HCT116 (cell line): ENCODE data around the gene ZNF519.
"Not testable (repeated sequence)": the region's sequence is repeated elsewhere in the genome, so short reads cannot be mapped to it uniquely, and the experiment has no call there.

Source experiments
- EGR1 ChIP-seq: IDR thresholded peaks from 2 replicates; pipeline ENCODE4 v1.6.1; 2012; ENCODE audit warnings: low read depth
- ELF1 ChIP-seq: IDR thresholded peaks from 2 replicates; pipeline ENCODE4 v1.6.1; 2012; ENCODE audit warnings: low read depth, borderline replicate concordance
- EZH2 ChIP-seq: fragments of 200-600 bp; sonication (generic); IDR thresholded peaks from 2 replicates; pipeline ENCODE4 v1.6.1; 2017; ENCODE audit warnings: antibody characterized with exemption, mixed run types
- EZH2phosphoT487 ChIP-seq: fragments of 200-600 bp; IDR thresholded peaks from 2 replicates; pipeline ENCODE4 v1.6.1; 2018; ENCODE audit warnings: antibody characterized with exemption, borderline replicate concordance
- POLR2A ChIP-seq: IDR thresholded peaks from 2 replicates; pipeline ENCODE4 v1.7.0; 2011; ENCODE audit warnings: borderline replicate concordance; ENCODE audit not compliant: insufficient read depth, insufficient read length; ENCODE audit errors: extremely low read depth
- POLR2AphosphoS5 ChIP-seq: IDR thresholded peaks from 2 replicates; pipeline ENCODE4 v1.6.1; 2011; ENCODE audit warnings: mild to moderate bottlenecking, low read depth, low read length, moderate library complexity
- RAD21 ChIP-seq: IDR thresholded peaks from 2 replicates; pipeline ENCODE4 v1.6.1; 2012; ENCODE audit warnings: low read depth, mild to moderate bottlenecking
- YY1 ChIP-seq: IDR thresholded peaks from 2 replicates; pipeline ENCODE4 v1.6.1; 2011; ENCODE audit warnings: low read length, low read depth, moderate library complexity, mild to moderate bottlenecking; ENCODE audit not compliant: insufficient replicate concordance; ENCODE audit errors: extremely low read depth
- ZFX ChIP-seq: fragments of 450-650 bp; IDR thresholded peaks from 2 replicates; pipeline ENCODE4 v1.6.1; 2017
- TF ChIP-seq, protein P1 (sequence below), 3 experiments: fragments of 200-600 bp in 1 of 3; sonication (generic) in 1 of 3; IDR thresholded peaks in 2 of 3; conservative IDR thresholded peaks in 1 of 3; 2 replicates each; pipeline ENCODE4 v1.5.1; 2012 to 2017; ENCODE audit warnings: low read depth in 2 of 3, low read length in 2 of 3, antibody characterized with exemption in 1 of 3, borderline replicate concordance in 1 of 3, control low read depth in 1 of 3, mild to moderate bottlenecking in 1 of 3, mixed read lengths in 1 of 3, mixed run types in 1 of 3, moderate library complexity in 1 of 3; ENCODE audit not compliant: insufficient read depth in 1 of 3
- TF ChIP-seq, protein P2 (sequence below): IDR thresholded peaks from 2 replicates; pipeline ENCODE4 v1.6.1; 2012; ENCODE audit warnings: low read depth
- TF ChIP-seq, protein P3 (sequence below): IDR thresholded peaks from 2 replicates; pipeline ENCODE4 v1.6.1; 2012

DNA sequence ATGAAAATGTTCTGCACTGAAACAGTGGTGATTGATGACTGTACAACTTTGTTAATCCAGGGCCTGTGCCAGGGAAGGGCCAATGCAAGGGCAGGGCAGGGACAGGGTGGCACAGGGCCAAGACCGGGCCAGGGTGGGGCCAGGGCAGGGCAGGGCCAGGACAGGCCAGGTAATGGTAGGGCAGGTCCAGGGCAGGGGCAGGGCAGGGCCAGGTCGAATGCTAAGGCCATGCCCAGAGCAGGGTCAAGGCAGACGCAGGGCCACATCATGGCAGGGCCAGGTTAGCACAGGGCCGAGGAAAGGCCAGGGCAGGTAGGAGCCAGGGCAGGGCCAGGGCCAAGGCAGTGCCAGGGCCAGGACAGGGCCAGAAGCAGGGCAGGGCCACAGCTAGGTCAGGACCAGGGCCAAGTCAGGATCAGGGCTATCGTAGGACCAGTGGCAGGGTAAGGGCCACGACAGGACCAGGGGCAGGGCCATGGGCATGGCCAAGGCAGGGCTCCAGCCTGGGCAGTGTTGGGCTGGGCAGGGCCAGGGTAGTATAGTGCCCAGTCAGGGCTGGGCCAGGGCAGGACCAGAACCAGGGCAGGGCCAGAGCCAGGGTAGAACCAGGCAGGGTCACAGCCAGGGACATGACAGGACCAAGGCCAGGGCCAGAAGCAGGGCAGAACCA lies 38.3 kb upstream of the ZNF519 start:
- TF ChIP-seq ZFX, EZH2phosphoT487, RAD21, POLR2AphosphoS5, ELF1, EGR1, POLR2A, EZH2, YY1: not testable (repeated sequence)
- TF ChIP-seq, protein P1, sequence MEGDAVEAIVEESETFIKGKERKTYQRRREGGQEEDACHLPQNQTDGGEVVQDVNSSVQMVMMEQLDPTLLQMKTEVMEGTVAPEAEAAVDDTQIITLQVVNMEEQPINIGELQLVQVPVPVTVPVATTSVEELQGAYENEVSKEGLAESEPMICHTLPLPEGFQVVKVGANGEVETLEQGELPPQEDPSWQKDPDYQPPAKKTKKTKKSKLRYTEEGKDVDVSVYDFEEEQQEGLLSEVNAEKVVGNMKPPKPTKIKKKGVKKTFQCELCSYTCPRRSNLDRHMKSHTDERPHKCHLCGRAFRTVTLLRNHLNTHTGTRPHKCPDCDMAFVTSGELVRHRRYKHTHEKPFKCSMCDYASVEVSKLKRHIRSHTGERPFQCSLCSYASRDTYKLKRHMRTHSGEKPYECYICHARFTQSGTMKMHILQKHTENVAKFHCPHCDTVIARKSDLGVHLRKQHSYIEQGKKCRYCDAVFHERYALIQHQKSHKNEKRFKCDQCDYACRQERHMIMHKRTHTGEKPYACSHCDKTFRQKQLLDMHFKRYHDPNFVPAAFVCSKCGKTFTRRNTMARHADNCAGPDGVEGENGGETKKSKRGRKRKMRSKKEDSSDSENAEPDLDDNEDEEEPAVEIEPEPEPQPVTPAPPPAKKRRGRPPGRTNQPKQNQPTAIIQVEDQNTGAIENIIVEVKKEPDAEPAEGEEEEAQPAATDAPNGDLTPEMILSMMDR (IDR thresholded peaks at IDR 0.05 in 2 of 3, conservative IDR thresholded peaks at IDR 0.05 in 1 of 3; ENCODE audit: borderline replicate concordance in 1 of 3, insufficient read depth in 1 of 3, low read depth in 2 of 3, low read length in 2 of 3): not testable (repeated sequence)
- TF ChIP-seq, protein P2, sequence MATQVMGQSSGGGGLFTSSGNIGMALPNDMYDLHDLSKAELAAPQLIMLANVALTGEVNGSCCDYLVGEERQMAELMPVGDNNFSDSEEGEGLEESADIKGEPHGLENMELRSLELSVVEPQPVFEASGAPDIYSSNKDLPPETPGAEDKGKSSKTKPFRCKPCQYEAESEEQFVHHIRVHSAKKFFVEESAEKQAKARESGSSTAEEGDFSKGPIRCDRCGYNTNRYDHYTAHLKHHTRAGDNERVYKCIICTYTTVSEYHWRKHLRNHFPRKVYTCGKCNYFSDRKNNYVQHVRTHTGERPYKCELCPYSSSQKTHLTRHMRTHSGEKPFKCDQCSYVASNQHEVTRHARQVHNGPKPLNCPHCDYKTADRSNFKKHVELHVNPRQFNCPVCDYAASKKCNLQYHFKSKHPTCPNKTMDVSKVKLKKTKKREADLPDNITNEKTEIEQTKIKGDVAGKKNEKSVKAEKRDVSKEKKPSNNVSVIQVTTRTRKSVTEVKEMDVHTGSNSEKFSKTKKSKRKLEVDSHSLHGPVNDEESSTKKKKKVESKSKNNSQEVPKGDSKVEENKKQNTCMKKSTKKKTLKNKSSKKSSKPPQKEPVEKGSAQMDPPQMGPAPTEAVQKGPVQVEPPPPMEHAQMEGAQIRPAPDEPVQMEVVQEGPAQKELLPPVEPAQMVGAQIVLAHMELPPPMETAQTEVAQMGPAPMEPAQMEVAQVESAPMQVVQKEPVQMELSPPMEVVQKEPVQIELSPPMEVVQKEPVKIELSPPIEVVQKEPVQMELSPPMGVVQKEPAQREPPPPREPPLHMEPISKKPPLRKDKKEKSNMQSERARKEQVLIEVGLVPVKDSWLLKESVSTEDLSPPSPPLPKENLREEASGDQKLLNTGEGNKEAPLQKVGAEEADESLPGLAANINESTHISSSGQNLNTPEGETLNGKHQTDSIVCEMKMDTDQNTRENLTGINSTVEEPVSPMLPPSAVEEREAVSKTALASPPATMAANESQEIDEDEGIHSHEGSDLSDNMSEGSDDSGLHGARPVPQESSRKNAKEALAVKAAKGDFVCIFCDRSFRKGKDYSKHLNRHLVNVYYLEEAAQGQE: not testable (repeated sequence)
- TF ChIP-seq, protein P3, sequence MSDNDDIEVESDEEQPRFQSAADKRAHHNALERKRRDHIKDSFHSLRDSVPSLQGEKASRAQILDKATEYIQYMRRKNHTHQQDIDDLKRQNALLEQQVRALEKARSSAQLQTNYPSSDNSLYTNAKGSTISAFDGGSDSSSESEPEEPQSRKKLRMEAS: not testable (repeated sequence)
